Osteoblast (primary cell): Measurements from ENCODE around the gene GDPGP1. TPM values are rescaled to one million over a fixed set of nuclear protein-coding genes. Genes with fewer than 3 reads are reported as not detected.
A peak's percentile ranks its signal among the peaks of the same experiment; 100 is the strongest.
"Not testable (repeated sequence)": the region's sequence is repeated elsewhere in the genome, so short reads cannot be mapped to it uniquely, and the experiment has no call there.

ENCODE experiments used
- DNase-seq: peaks from one replicate; pipeline ENCODE4 v3.0.0; 2011; ENCODE audit warnings: low spot score, mixed read lengths; ENCODE audit not compliant: insufficient read length; ENCODE audit errors: missing footprints
- H2AFZ ChIP-seq: 2 replicates; pipeline ENCODE4 v1.6.0; 2011; ENCODE audit warnings: mild to moderate bottlenecking, low read length
- H3K27ac ChIP-seq: 2 replicates; pipeline ENCODE4 v1.5.1; 2011; ENCODE audit warnings: mild to moderate bottlenecking, low read depth, low read length, moderate library complexity
- H3K27me3 ChIP-seq: 2 replicates; pipeline ENCODE4 v1.6.0; 2012; ENCODE audit warnings: mild to moderate bottlenecking, control low read depth, inconsistent platforms, low read length, moderate library complexity; ENCODE audit not compliant: insufficient read depth
- H3K36me3 ChIP-seq: 2 replicates; pipeline ENCODE4 v1.5.1; 2011; ENCODE audit warnings: mild to moderate bottlenecking, low read length, control low read depth, moderate library complexity; ENCODE audit not compliant: insufficient read depth
- H3K4me1 ChIP-seq: 2 replicates; pipeline ENCODE4 v1.5.1; 2011; ENCODE audit warnings: mild to moderate bottlenecking, low read length, control low read depth, moderate library complexity; ENCODE audit not compliant: insufficient read depth
- H3K4me2 ChIP-seq: 2 replicates; pipeline ENCODE4 v1.6.0; 2011; ENCODE audit warnings: mild to moderate bottlenecking, low read length; ENCODE audit not compliant: insufficient read depth
- H3K4me3 ChIP-seq: fragments of 200-600 bp; sonication (generic); 3 replicates; pipeline ENCODE4 v1.5.1; 2012; ENCODE audit warnings: mild to moderate bottlenecking, low read length, inconsistent platforms; ENCODE audit not compliant: insufficient read depth
- H3K79me2 ChIP-seq: 2 replicates; pipeline ENCODE4 v1.6.0; 2012; ENCODE audit warnings: mild to moderate bottlenecking, low read length, control low read depth, inconsistent platforms; ENCODE audit not compliant: insufficient read depth
- H3K9me3 ChIP-seq: 2 replicates; pipeline ENCODE4 v1.5.1; 2011; ENCODE audit warnings: low read depth, low read length, control low read depth
- H4K20me1 ChIP-seq: 2 replicates; pipeline ENCODE4 v1.6.0; 2012; ENCODE audit warnings: mild to moderate bottlenecking, low read length, control low read depth; ENCODE audit not compliant: insufficient read depth
- CTCF ChIP-seq: IDR thresholded peaks from 2 replicates; pipeline ENCODE4 v1.5.1; 2011; ENCODE audit warnings: mild to moderate bottlenecking, low read depth, low read length, moderate library complexity; ENCODE audit errors: extremely low read depth
- total RNA-seq: library from RNA; depleted of rRNA; stranded (reverse); fragments of >200 nt; gene quantifications from 2 replicates; pipeline ENCODE4 v1.2.3, GENCODE V29; 2012

The GDPGP1 gene
- total RNA-seq, 1 donor = 8.0 TPM

DNA sequence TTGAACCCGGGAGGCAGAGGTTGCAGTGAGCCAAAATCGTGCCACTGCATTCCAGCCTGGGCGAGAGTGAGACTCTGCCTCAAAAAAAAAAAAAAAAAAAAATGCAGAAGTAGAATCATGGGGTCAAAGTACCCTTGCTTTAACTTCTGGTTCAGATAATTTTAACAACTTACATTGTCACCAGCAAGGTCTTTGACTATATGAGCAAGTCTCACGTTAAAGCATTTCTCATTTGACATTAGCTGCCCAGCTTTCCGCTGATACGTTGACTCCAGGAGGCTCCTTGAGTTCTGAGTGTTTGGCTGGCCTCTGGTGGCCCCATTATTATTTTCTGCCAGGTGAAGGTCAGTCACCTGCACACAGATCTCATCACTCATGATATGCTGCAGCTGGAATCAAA, 47.6 kb downstream of the GDPGP1 start:
- H4K20me1 ChIP-seq, H3K4me2 ChIP-seq, H3K4me3 ChIP-seq, H3K27me3 ChIP-seq, H3K4me1 ChIP-seq, H3K9me3 ChIP-seq, H3K27ac ChIP-seq, DNase-seq, H2AFZ ChIP-seq, H3K36me3 ChIP-seq, H3K79me2 ChIP-seq: not testable (repeated sequence)

GRCh38 chr15:90286678-90287077, 52.7 kb downstream of the GDPGP1 start:
- Histone ChIP-seq H3K27ac (no peak overlapping the region), H3K4me2 (no peak overlapping the region), H4K20me1 (no peaks in the 10 kb centered on the region), H3K9me3 (no peaks in the 10 kb centered on the region), H3K36me3 (no peaks in the 10 kb centered on the region), H3K4me3 (no peak overlapping the region), H2AFZ (no peak overlapping the region), H3K4me1 (no peaks in the 10 kb centered on the region), H3K27me3 (no peaks in the 10 kb centered on the region), H3K79me2 (no peaks in the 10 kb centered on the region)
- no peak for DNase-seq
- TF ChIP-seq CTCF = peak; percentile 50

DNA sequence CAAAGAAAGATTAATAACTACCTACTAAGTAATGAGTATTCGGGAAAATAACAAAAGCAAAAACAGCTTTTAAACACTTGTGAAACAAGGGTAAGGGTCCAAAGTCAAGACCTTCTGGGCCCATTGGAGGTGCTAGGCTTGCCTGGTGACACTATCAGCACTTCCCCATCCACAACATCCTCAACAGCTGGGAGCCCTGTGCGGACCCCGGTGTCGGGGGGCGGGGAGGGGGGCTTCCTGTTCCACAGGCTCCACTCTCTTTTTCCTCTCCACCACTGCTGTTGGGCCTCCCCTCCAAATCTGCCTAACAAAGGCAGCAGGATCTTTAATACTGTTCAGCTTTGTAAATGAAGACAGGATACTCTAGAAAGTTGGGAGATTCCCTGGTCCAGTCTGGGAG, 53.1 kb downstream of the GDPGP1 start:
- Histone ChIP-seq H3K27me3 (no peaks in the 10 kb centered on the region), H3K9me3 (no peaks in the 10 kb centered on the region), H3K4me1 (no peaks in the 10 kb centered on the region), H3K4me3 (no peak overlapping the region), H3K27ac (no peak overlapping the region), H3K79me2 (no peaks in the 10 kb centered on the region), H2AFZ (peak overlapping the region; percentile 41), H3K4me2 (no peak overlapping the region), H3K36me3 (no peaks in the 10 kb centered on the region), H4K20me1 (no peaks in the 10 kb centered on the region)
- no peak for DNase-seq
- no peak for TF ChIP-seq CTCF

DNA sequence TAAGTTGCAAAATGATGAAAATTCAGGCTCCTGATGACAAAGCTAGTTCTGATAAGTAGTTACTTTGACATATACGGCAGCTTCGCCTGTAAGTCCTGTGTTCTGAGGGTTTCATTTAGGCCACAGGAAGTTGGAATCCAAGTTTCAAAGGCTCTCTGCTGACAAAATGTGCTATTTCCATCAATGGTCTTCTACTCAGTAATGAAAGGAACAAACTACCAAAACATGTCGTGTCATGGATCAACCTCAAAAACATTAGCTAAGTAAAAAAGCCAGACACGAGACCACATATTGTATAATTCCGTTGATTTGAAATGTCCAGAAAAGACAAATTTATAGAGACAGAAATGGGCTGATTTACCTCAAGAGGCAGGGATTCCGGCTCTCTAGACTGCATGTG, 53.9 kb downstream of the GDPGP1 start:
- H2AFZ ChIP-seq = no peak overlapping the region
- no peak for DNase-seq

More for the DNA sequence above, 53.9 kb downstream of the GDPGP1 start:
- no peaks in the 10 kb centered on the region for H3K36me3 ChIP-seq
- no peak overlapping the region for H3K4me2 ChIP-seq
- no peaks in the 10 kb centered on the region for H3K9me3 ChIP-seq
- no peak for TF ChIP-seq CTCF
- no peak overlapping the region for H3K27ac ChIP-seq
- no peaks in the 10 kb centered on the region for H3K79me2 ChIP-seq
- H4K20me1 ChIP-seq = no peaks in the 10 kb centered on the region
- no peak overlapping the region for H3K4me3 ChIP-seq
- H3K27me3 ChIP-seq = no peaks in the 10 kb centered on the region
- no peaks in the 10 kb centered on the region for H3K4me1 ChIP-seq
